ENCODE measurements around the gene HS2ST1.

Gene HS2ST1

DNA sequence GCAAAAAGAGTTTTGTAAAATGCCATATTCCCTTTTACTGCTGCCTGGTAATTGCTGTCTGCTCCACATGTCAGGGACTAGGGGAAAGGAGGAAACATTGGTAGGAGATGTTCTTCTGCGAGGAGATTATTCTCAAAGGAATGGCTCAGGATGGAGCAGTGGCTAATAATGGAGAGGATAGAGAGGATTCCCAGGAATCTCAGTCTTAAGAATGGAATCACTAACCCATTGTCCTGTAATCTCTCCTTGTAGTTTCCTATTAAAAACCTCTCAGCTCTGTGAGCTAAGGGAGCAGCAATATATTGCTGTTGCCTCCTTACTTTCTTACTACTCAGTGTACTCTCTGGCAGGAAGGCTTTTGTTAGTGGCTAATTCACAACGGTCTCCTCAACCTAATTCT is 175.4 kb downstream of the HS2ST1 start:
- DNase-seq (ENCODE audit: low read depth), result no peak
- TF ChIP-seq, protein P1, sequence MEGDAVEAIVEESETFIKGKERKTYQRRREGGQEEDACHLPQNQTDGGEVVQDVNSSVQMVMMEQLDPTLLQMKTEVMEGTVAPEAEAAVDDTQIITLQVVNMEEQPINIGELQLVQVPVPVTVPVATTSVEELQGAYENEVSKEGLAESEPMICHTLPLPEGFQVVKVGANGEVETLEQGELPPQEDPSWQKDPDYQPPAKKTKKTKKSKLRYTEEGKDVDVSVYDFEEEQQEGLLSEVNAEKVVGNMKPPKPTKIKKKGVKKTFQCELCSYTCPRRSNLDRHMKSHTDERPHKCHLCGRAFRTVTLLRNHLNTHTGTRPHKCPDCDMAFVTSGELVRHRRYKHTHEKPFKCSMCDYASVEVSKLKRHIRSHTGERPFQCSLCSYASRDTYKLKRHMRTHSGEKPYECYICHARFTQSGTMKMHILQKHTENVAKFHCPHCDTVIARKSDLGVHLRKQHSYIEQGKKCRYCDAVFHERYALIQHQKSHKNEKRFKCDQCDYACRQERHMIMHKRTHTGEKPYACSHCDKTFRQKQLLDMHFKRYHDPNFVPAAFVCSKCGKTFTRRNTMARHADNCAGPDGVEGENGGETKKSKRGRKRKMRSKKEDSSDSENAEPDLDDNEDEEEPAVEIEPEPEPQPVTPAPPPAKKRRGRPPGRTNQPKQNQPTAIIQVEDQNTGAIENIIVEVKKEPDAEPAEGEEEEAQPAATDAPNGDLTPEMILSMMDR (IDR thresholded peaks at IDR 0.05; ENCODE audit: insufficient read depth, low read depth, low read length, missing control alignments), result no peak
- H3K4me3 ChIP-seq (ENCODE audit: low read length), result no peak overlapping the region

DNA sequence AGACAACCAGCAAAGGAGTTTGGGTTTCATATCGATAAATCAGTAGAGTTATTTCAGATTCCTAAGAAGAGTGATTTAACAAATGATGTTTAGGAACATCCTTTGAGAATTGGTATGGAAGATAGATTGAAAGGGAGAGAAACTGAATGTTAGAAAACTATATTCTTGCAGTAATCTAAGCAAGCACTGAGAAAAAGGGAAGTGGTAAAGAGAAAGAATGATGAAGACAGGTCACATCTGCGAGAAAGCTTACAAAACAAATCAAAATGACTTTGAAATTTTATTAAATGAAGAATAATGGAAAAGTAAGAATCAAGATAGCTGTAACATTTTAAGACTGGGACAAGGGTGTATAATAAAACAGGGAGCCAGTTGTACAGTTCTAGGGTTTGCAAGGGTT is 177.0 kb downstream of the HS2ST1 start:
- DNase-seq (ENCODE audit: low read depth), result no peak
- TF ChIP-seq, protein P1 (IDR thresholded peaks at IDR 0.05; ENCODE audit: insufficient read depth, low read depth, low read length, missing control alignments), result no peak
- no peak overlapping the region for H3K4me3 ChIP-seq (ENCODE audit: low read length)

DNA sequence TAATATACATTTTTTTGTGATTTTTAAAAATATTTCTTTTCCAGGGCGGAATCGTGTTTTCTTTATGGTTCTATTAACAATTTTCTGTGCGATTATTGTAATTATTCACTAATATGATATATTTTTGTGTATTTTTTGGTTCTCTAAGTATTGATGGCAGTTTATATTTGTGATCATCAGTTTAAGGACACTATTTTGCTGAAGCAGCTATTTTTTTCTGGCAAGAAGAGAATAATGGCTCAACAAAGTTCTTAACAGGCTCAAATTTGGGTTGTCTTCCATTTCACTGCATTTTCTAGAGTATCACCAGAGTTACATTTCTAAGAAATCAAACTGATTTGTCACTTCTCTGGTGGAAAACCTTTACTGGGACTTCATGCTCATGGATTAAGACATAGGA is 178.4 kb downstream of the HS2ST1 start:
- no peak for DNase-seq (ENCODE audit: low read depth)
- TF ChIP-seq, protein P1 (IDR thresholded peaks at IDR 0.05; ENCODE audit: insufficient read depth, low read depth, low read length, missing control alignments), result no peak
- no peak overlapping the region for H3K4me3 ChIP-seq (ENCODE audit: low read length)

DNA sequence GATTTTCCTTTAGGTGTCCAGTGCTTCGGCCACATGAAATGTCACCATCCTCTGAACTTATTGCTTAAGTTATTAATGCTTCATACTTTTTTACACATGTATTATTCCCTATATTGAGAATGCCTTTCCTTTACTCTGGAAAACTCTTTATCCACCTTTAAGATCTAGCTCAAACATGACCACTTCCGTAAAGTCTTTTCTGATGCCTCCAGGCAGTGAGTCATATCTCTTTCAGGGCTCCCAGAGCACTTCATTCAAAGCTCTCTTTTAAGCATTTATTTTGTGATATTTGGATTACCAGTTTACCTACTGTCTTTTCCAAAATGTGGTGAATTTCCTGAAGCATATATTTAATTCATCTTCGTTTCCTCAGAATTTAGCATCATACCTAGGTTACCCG is 178.9 kb downstream of the HS2ST1 start:
- DNase-seq (ENCODE audit: low read depth), result peak; percentile 82
- no peak overlapping the region for H3K4me3 ChIP-seq (ENCODE audit: low read length)
- TF ChIP-seq, protein P1 (IDR thresholded peaks at IDR 0.05; ENCODE audit: insufficient read depth, low read depth, low read length, missing control alignments), result no peak

DNA sequence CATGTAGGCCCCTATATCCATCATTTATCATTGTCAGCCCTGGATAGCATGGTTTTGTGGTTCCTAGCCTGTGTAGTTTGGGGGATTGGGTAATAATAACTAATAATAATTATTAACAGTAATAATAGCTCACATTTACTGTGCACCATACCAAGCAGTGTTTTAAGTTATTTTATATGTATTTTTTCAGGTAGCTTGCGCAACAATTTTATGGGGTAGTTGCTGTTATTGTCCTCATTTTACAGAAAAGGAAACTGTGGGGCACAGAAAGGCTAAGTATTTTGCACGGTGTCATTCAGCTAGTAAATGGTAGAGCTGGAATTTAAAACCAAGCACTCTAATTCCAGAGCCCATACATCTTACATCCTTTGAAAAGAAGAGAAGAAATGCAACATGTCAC is 179.8 kb downstream of the HS2ST1 start:
- TF ChIP-seq, protein P1 (IDR thresholded peaks at IDR 0.05; ENCODE audit: insufficient read depth, low read depth, low read length, missing control alignments), result no peak
- H3K4me3 ChIP-seq (ENCODE audit: low read length), result no peak overlapping the region
- no peak for DNase-seq (ENCODE audit: low read depth)

DNA sequence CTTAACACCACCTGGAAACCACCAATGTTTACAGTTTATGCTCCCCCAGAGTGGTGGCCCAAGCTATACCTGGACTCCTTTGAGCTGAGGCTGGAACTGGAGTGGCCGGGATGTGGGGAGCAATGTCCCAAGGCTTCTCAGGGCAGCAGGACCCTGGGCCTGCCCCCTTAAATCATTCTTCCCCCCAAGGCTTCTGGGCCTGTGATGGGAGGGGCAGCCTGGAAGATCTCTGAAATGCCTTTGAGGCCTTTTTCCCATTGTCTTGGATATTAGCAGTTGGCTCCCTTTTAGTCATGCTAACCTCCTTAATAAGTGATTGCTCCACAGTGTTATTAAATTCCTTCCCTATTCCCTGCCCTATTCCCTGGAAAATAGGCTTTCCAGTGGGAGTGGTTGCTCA is 185.8 kb downstream of the HS2ST1 start:
- TF ChIP-seq, protein P1 (IDR thresholded peaks at IDR 0.05; ENCODE audit: insufficient read depth, low read depth, low read length, missing control alignments), result no peak
- no peak overlapping the region for H3K4me3 ChIP-seq (ENCODE audit: low read length)
- no peak for DNase-seq (ENCODE audit: low read depth)

DNA sequence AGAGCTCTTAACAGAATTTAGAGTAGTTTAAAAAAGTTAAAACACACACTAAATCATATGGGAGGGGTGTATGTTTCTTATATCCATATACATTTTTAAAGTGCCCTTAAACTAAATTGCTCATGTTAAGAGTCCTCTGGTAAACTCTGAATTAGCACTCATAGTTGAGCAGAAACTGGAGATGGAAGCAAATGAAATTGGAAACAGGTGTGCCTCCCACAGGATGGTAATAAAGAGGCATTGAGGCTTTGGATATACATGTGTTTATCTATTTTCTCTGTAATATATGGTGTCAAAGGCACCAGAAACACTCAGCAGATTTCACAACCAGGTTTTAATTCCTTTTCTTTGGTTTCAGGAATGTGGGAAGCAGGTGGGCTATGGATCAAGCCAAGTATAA is 188.6 kb downstream of the HS2ST1 start:
- DNase-seq (ENCODE audit: low read depth), result no peak
- H3K4me3 ChIP-seq (ENCODE audit: low read length), result no peak overlapping the region
- TF ChIP-seq, protein P1 (IDR thresholded peaks at IDR 0.05; ENCODE audit: insufficient read depth, low read depth, low read length, missing control alignments), result no peak
